Right atrium auricular region (tissue), 2 donors: Measurements from ENCODE around the gene DES. TPM values are rescaled to one million over a fixed set of nuclear protein-coding genes. Genes with fewer than 3 reads are reported as not detected.

Experiments used
- DNase-seq: peaks from one replicate; pipeline ENCODE4 v3.0.0-alpha.2; 2019; ENCODE audit warnings: low spot score
- H3K27ac ChIP-seq, 2 donors: fragments of 200-600 bp; sonication (generic); 1 replicate in 1 of 2; 2 replicates in 1 of 2; pipeline ENCODE4 v1.5.1; 2016 to 2019
- H3K27me3 ChIP-seq, 2 donors: fragments of 200-600 bp; sonication (generic); one replicate each; pipeline versions ENCODE4 v1.5.1 to v1.6.0; 2017 to 2019
- H3K36me3 ChIP-seq: fragments of 200-600 bp; sonication (generic); one replicate; pipeline ENCODE4 v1.5.1; 2016
- H3K4me1 ChIP-seq, 2 donors: fragments of 200-600 bp; sonication (generic); one replicate each; pipeline versions ENCODE4 v1.5.1 to v1.6.0; 2017 to 2019
- H3K4me3 ChIP-seq, 2 donors: fragments of 200-600 bp; sonication (generic); 1 replicate in 1 of 2; 2 replicates in 1 of 2; pipeline ENCODE4 v1.5.1; 2017 to 2019; ENCODE audit warnings: mild to moderate bottlenecking in 1 of 2, moderate library complexity in 1 of 2
- H3K9me3 ChIP-seq, 2 donors: fragments of 200-600 bp; sonication (generic); one replicate each; pipeline ENCODE4 v1.5.1; 2019
- CTCF ChIP-seq, 2 donors: fragments of 200-600 bp; sonication (generic); IDR thresholded peaks; one replicate each; pipeline ENCODE4 v1.5.1; 2019; ENCODE audit warnings: antibody characterized with exemption in 2 of 2
- total RNA-seq, 2 donors: library from RNA; depleted of rRNA; stranded (reverse); fragments of >200 nt; gene quantifications; one replicate each; pipeline ENCODE4 v1.1.0, GENCODE V29; 2016

The DES gene
- total RNA-seq, 2 donors from 2014 or later = 12,280 to 13,654 TPM

- H3K4me1 ChIP-seq = peaks cover 0 to 80% of the 10 kb centered on the region in 2 donors
Observed at GRCh38 chr2:219468410-219469185, 50.4 kb downstream of the DES start.

GRCh38 chr2:219469186-219469724, 51.1 kb downstream of the DES start:
- no peak for DNase-seq
- no peak overlapping the region for H3K4me3 ChIP-seq
- H3K27me3 ChIP-seq = no peaks in the 10 kb centered on the region
- H3K27ac ChIP-seq = peak overlapping the region; percentile 70 to 79
- H3K4me1 ChIP-seq = peaks cover 0 to 76% of the 10 kb centered on the region in 2 donors
- peaks cover 64% of the 10 kb centered on the region for H3K36me3 ChIP-seq
- TF ChIP-seq CTCF (IDR thresholded peaks at IDR 0.05) = no peak
- no peaks in the 10 kb centered on the region for H3K9me3 ChIP-seq

More at GRCh38 chr2:219468410-219469185, 50.4 kb downstream of the DES start:
- TF ChIP-seq CTCF (IDR thresholded peaks at IDR 0.05) = no peak
- H3K9me3 ChIP-seq = no peaks in the 10 kb centered on the region
- no peaks in the 10 kb centered on the region for H3K27me3 ChIP-seq
- no peak for DNase-seq
- H3K4me3 ChIP-seq = no peak overlapping the region
- H3K27ac ChIP-seq = peak overlapping the region; percentile 70 to 79
- peaks cover 60% of the 10 kb centered on the region for H3K36me3 ChIP-seq

GRCh38 chr2:219470429-219470828, 52.3 kb downstream of the DES start:
- Histone ChIP-seq H3K9me3 (no peaks in the 10 kb centered on the region), H3K4me3 (no peak overlapping the region), H3K36me3 (peaks cover 53% of the 10 kb centered on the region), H3K27me3 (no peaks in the 10 kb centered on the region), H3K27ac (peak overlapping the region; percentile 70 to 79), H3K4me1 (peaks cover 0 to 72% of the 10 kb centered on the region in 2 donors)
- DNase-seq = no peak
- no peak for TF ChIP-seq CTCF (IDR thresholded peaks at IDR 0.05)

- no peak for DNase-seq
- Histone ChIP-seq H3K36me3 (peaks cover 45% of the 10 kb centered on the region), H3K4me3 (no peak overlapping the region), H3K27ac (peak overlapping the region; percentile 70 to 79), H3K27me3 (no peaks in the 10 kb centered on the region), H3K4me1 (peaks cover 0 to 72% of the 10 kb centered on the region in 2 donors), H3K9me3 (no peaks in the 10 kb centered on the region)
- no peak for TF ChIP-seq CTCF (IDR thresholded peaks at IDR 0.05)
Observed at GRCh38 chr2:219471476-219472371, 53.5 kb downstream of the DES start.

GRCh38 chr2:219472629-219473187, 54.5 kb downstream of the DES start:
- peak overlapping the region in 1 of 2 donors; percentile 70 for H3K27ac ChIP-seq
- TF ChIP-seq CTCF (IDR thresholded peaks at IDR 0.05) = no peak
- no peaks in the 10 kb centered on the region for H3K9me3 ChIP-seq
- H3K36me3 ChIP-seq = peaks cover 45% of the 10 kb centered on the region
- peaks cover 0 to 70% of the 10 kb centered on the region in 2 donors for H3K4me1 ChIP-seq
- no peak overlapping the region for H3K4me3 ChIP-seq
- DNase-seq = no peak
- H3K27me3 ChIP-seq = no peaks in the 10 kb centered on the region
